ENCODE measurements around the gene ETV2.
"Not testable (repeated sequence)": the region's sequence is repeated elsewhere in the genome, so short reads cannot be mapped to it uniquely, and the experiment has no call there.

The ETV2 gene

DNA sequence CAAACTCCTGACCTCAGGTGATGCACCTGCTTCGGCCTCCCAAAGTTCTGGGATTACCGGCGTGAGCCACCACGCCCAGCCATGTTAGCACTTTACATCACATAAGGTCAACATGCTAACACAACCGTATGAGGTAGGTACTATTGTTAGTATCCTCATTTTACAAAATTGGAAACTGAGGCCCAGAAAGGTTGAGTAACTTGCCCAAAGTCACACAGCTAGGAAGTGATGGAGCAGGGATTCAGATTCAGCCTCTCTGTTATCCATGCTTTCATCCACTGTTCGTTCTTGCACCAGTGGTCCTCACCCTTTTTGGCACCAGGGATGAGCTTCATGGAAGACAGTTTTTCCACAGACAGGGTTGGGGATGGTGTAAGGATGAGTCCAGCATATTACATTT lies 15.2 kb downstream of the ETV2 start:
- in situ Hi-C loops (cut with MboI; ENCODE audit: low sequenced_read_pairs), result no loop called here

DNA sequence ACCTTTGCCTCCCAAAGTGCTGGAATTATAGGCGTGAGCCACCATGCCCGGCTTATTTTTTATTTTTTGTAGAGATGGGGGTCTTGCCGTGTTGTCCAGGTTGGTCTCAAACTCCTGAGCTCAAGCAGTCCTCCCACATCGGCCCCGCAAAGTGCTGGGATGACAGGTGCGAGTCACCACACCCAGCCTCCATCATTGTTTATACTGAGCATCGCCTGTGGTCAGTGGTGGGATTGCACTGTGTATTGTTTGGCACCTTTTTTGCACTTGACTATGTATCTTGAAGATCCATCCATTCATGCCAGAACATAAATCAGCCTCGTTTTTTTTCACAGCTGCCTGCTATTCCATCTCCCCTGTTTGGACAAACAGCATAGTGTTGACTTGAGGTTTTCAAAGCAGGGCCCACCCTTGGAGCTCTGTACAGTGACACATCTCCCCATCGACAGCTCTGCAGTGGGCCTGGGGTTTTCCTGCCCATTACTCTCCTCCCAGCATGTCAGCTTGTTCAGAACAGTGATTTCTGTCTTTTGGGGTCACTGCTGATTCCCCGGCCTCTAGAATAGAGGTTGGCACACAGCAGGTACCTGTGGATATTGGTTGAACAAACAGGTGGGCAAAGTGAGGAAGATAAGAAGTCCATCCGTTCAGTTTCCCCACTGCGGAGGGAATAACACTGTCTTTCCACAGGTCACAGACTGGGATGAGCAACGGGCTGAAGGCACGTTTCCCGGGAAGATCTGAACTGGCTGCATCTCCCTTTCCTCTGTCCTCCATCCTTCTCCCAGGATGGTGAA lies 16.6 kb downstream of the ETV2 start:
- in situ Hi-C loops (cut with MboI; ENCODE audit: low sequenced_read_pairs), result no loop called here

DNA sequence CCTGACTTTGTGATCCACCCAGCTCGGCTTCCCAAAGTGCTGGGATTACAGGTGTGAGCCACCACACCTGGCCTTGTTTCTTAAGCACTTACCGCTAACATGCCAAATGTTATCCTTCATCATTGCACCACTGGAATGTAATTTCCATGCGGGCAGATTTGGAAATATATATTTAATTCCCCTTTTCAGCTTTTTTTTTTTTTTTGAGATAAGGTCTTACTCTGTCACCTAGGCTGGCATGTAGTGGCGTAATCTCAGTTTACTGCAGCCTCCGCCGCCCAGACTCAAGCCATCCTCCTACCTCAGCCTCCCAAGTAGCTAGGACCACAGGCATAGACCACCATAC lies 20.4 kb downstream of the ETV2 start:
- in situ Hi-C loops (cut with MboI; ENCODE audit: low sequenced_read_pairs), result no loop called here

DNA sequence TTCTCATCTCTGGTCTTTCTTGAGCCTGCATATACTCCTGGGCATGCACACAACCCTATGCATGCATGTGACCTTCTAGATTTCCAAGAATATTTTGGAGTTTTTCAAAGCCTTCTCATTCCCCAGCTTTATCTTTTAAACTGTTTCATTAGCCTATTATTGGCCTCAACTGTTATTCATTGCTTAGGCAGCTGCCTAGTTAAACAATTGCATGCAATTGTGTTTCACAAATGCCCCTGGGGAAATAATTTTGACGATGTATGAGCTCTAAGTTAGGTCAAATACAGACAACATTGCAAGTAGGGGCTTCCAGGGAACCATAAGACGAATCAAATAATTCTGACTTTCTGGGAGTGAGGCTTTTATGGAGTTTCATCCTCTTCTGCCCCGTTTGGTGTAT lies 22.4 kb downstream of the ETV2 start:
- in situ Hi-C loops (cut with MboI; ENCODE audit: low sequenced_read_pairs), result no loop called here

DNA sequence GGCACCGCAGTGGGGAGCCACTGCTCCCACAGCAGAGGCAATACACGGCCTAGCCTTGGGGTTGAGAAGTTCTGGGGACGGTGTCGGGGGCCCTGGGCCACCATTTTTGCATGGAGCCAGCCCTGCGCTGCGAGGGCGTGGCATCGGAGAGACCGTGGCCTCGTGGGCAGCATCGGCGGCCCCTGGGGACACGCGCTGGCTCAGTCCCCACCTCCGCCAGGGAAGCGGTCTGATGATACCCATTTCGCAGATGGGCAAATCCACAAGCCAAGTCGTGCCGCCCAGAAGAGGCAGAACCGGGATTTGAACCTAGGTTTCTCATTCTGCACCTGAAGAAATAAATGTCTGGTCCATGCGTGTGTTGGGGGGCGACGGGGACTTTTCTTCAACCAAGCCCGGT lies 23.6 kb downstream of the ETV2 start:
- in situ Hi-C loops (cut with MboI; ENCODE audit: low sequenced_read_pairs), result no loop called here

DNA sequence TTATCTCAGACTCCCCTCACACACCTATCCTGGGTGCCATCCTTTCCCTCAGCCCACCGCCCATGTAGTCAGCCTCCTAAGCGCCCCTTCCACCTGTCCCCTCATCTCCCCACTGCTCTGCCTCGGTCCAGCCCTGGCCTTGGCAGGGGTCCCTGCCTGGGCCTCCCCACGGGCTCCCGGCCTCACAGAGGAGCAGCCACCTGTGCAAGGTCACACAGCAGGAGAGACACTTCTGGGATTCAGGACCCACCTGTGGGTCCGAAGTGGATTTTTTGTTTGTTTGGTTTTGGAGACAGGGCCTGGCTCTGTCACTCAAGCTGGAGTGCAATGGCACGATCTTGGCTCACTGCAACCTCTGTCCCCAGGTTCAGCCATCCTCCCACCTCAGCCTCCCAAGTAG lies 24.1 kb downstream of the ETV2 start:
- in situ Hi-C loops (cut with MboI; ENCODE audit: low sequenced_read_pairs), result no loop called here

DNA sequence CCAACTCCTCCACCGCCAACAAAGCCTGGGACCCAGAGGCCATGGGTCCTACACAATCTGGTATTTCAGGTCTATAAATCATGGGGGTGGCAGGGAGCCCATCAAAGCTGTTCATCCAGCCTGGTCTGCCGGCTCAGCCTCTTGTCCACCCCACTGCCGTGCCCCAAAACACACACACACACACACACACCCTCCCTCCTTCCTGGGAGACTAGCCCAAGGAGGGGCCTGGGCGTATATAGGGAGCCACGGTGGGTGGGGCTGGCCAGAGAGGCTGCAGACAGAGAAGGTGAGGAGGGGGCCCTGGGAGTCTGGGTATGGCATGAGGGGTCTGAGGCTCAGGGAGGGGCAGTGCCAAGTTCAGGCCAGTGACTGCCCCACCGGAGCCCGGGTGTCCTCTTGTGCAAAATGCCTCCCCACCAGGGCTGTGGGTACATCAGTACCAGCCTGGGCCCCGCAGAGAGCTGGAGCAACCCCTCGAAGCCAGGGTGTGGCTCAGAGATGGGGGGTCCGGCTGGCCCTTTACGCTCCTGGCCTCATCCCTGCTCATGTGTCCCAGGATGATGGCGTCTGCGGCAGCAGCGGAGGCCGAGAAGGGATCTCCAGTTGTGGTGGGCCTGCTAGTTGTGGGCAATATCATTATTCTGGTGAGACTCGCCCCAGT lies 24.8 kb downstream of the ETV2 start, which contains the start of gene UPK1A:
Gene UPK1A (plus strand): TSS at position 267 of the 663 bp plus-strand sequence. CDS start 296 bp downstream, at position 563.
- in situ Hi-C loops (cut with MboI; ENCODE audit: low sequenced_read_pairs), result no loop called here

DNA sequence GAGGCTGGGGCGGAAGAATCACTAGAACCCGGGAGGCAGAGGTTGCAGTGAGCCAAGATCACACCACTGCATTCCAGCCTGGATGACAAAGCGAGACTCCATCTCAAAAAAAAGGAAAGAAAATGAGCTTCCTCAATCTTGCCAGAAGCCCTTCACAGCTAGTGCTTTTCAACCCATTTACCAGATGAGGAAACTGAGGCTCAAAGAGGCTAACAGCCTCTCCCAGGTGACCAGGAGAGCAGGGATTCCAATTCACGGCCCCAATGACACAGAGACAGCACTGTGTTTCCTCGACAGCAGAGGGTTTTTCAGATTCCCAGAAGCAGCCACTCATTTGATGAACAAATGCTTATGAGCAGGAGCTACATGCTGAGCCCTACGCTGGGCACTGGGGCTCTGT lies 28.0 kb downstream of the ETV2 start:
- in situ Hi-C loops (cut with MboI; ENCODE audit: low sequenced_read_pairs), result no loop called here

DNA sequence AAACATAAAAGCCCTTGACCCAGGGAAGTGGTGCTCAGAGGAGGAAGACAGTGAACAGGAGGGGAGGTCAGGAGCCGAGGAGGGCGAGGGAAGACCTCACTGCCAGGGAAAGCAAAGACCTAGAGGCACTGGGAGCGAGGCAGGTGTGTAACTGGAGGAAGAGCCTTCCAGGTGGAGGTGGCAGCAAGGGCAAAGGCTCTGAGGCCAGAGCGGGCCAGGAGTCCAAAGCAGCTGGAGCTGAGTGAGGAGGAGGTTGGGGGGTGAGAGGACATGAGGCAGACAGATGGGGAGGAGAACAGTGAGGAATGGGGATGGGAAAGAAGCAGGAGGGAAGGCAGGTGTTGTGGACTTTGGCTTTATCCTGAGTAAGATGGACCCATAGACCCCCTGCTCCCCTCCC lies 28.4 kb downstream of the ETV2 start:
- in situ Hi-C loops (cut with MboI; ENCODE audit: low sequenced_read_pairs), result no loop called here

DNA sequence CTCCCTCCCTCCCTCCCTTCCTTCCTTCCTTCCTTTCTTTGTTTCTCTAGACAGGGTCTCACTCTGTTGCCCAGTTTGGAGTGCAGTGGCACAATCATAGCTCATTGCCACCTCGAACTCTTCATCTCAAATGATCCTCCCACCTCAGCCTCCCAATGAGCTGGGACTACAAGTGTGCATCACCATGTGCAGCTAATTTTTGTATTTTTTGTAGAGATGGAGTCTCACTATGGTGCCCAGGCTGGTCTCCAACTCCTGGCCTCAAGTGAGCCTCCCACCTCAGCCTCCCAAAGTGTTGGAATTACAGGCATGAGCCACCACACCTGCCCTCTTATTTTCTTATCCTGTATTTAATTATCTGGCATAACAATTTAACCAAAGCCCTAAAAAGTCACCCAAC lies 29.1 kb downstream of the ETV2 start:
- in situ Hi-C loops (cut with MboI; ENCODE audit: low sequenced_read_pairs), result no loop called here

DNA sequence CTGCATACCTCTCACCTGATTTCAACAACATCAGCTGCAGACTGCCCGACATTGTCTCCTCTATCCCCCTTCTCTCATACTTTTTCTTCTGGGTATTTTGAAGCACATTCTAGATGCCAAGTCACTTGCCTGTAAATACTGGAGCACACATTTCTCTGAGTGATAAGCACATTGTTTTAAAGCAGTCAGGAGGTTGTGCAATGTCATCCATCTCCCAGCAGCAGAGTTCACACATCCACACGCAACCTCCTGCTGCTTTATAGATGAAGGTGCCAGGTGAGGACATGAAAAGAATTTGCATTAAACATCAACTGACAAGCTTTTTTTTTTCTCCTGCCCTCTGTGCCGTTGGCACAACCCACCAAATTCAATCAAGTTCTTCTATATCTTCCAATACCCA lies 30.3 kb downstream of the ETV2 start:
- in situ Hi-C loops (cut with MboI; ENCODE audit: low sequenced_read_pairs), result no loop called here

DNA sequence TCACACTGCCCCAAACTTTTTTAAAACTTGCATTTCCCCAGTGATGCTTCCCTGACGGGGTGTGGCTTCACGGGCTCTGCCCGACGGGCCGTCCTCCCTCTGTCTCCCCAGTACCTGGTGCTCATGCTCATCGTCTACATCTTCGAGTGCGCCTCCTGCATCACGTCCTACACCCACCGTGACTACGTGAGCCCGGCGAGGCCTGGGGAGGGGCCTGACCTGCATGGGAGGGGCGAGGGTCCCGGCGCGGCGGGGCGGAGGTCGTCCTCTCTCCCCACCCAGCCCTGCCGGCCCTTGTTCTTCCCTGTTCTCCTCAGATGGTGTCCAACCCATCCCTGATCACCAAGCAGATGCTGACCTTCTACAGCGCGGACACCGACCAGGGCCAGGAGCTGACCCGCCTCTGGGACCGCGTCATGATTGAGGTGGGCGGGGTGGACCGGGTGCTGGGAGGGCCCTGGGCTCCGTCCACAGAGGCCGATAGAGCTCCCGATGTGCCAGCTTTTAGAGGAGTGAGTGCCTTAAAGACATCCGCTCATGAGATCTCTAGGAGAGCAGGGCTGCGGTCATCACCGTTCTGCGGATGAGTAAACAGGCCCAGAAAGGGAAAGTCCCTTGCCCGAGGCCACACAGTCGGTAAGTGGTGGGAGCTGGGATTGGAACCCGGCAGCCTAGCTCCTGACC lies 31.7 kb downstream of the ETV2 start:
- in situ Hi-C loops (cut with MboI; ENCODE audit: low sequenced_read_pairs), result no loop called here

DNA sequence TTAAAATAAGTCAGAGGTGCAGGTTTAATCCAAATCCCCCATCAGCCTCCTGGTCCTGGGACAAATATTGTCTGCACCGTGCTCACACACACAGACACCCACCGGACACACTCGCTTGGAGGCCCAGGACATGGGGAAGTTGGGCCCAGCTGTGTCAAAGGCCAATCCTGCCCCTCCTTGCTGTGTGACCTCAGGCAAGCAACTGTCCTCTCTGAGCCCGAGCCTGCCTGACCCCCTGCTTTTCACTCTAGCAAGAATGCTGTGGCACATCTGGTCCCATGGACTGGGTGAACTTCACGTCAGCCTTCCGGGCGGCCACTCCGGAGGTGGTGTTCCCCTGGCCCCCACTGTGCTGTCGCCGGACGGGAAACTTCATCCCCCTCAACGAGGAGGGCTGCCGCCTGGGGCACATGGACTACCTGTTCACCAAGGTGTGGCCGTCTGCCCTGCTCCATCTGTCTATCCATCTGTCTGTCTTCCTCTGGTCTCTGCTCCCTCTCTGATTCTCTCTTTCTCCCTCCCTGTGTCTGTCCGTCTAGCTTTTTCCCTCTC lies 34.1 kb downstream of the ETV2 start:
- in situ Hi-C loops (cut with MboI; ENCODE audit: low sequenced_read_pairs), result no loop called here

DNA sequence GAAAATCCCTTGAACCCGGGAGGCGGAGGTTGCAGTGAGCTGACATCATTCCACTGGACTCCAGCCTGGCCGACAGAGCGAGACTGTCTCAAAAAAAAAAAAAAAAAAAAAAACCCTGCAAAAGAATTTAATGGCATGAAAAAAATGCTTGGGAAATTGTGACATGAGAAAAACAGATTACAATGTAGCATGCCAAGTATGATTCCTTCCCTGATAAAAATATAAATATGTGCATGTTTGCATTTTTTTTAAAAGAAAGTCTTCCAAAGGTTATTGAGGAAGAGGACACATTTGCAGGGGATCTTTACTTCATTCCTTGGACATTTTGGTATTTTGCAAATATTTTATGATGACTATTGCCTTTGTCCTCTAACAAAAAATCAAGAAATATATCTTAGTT lies 48.3 kb downstream of the ETV2 start:
- in situ Hi-C loops (cut with MboI; ENCODE audit: low sequenced_read_pairs), result no loop called here

DNA sequence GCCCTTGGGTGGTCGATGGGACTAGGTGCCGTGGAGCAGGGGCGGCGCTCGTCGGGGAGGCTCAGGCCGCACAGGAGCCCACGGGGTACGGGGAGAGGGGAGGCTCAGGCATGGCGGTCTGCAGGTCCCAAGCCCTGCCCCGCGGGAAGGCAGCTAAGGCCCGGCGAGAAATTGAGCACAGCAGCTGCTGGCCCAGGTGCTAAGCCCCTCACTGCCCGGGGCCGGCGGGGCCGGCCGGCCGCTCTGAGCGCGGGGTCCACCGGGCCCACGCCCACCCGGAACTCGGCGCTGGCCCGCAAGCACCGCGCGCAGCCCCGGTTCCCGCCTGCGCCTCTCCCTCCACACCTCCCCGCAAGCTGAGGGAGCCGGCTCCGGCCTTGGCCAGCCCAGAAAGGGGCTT lies 49.6 kb downstream of the ETV2 start:
- in situ Hi-C loops (cut with MboI; ENCODE audit: low sequenced_read_pairs), result not testable (repeated sequence)

DNA sequence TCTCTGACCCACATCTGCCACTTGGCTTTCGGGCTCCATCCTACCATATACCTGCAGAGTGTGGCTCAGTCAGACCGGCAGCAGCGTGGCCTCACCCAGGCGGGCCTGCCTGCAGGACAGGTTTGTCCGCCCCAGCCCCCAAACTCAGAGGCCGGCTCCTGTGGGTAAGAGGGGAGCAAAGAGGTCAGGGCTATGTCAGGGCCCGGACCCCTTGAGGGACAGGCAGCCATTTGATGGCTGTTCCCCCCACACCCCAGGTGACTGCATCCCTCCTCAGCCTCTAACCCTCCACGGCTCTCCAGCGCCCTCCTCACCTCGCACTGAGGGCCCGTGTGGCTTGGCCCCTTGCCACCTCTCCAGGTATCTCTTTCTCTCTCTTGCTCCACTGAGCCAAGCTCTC lies 50.5 kb downstream of the ETV2 start:
- in situ Hi-C loops (cut with MboI; ENCODE audit: low sequenced_read_pairs), result no loop called here

DNA sequence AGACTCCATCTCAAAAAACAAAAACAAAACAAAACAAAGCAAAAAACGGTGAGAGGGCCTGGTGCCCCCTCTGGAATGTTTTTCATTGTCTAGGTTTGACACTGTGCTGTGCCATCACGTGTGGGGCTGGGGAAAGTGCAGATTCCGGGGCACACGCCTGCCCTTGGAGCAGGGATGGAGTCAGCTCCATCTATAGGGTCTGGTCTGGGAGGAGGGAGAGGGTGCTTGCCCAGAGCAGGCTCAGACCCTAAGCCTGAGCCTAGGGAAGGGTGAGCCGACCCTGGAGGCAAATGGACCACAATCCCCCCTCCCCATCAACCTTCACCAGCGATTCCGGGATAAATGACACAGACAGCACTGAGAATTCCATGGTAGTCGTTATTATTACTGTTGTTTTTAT lies 51.9 kb downstream of the ETV2 start:
- in situ Hi-C loops (cut with MboI; ENCODE audit: low sequenced_read_pairs), result no loop called here

DNA sequence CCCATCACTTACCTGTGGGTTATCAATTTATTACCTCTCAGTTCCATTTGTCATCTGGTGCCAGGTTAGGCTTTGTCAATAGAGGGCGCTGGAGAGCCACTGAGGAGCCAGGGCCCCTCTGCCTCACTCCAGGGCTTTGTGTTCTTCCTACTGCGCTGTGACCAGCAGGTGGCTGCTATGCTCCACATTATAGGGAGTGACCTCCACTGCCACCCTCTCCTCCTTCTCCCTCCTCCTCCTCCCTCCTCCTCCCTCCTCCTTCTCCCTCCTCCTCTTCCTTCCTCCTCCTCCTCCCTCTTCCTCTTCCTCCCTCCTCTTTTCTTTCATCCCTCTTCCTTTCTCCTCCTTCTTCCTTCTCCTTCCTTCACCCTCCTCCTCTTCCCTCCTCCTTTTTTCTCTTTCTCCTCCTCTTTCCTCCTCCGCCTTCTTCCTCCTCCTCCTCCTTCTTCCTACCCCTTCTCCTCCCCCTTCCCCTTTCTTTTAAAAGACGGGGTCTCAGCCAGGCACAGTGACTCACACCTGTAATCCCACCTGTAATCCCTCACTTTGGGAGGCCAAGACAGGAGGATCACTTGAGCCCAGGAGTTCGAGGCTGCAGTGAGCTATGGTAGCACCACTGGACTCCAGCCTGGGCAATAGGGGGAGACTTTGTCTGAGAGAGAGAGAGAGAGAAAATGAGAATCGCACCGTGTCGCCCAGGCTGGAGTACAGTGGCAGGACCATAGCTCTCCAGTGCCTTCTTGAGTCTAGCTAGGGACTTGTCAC lies 52.5 kb downstream of the ETV2 start:
- in situ Hi-C loops (cut with MboI; ENCODE audit: low sequenced_read_pairs), result no loop called here

All from HL-60/S4 treated with retinoic acid at 250 ng/mL for 4 days and 3 days (cell line).